AG10803 (cell line): Measurements from ENCODE around the gene CST1.
"Not testable (repeated sequence)": the region's sequence is repeated elsewhere in the genome, so short reads cannot be mapped to it uniquely, and the experiment has no call there.

Experiments
- DNase-seq: peaks from one replicate; pipeline ENCODE4 v3.0.0; 2010; ENCODE audit warnings: low read depth
- H3K4me3 ChIP-seq: 2 replicates; pipeline ENCODE4 v1.5.1; 2011; ENCODE audit warnings: mild to moderate bottlenecking, low read length, control low read depth
- CTCF ChIP-seq: conservative IDR thresholded peaks from 2 replicates; pipeline ENCODE4 v1.5.1; 2011; ENCODE audit warnings: mild to moderate bottlenecking, low read length, control low read depth, inconsistent platforms

Gene CST1

DNA sequence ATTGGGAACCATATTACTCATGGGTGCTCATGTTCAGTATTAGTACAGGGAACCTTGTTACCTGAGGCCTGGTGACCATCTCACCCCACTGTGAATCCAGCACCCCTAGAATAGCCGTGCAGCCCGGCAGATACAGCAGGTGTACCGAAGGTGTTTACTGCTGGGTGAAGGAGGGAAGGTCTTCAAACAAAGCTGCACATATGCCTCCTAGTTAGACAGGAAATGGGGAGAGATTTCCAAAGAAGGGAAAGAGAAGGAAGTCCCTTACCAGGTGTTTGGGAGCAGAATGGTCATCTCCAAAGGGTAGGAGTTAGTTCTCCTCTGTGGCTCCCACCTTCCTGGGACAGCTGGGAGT lies 2.4 kb upstream of the CST1 start:
- no peak for TF ChIP-seq CTCF
- no peak for DNase-seq
- H3K4me3 ChIP-seq, result no peak overlapping the region

GRCh38 chr20:23752481-23753193 lies 1.9 kb upstream of the CST1 start:
- no peak overlapping the region for H3K4me3 ChIP-seq
- DNase-seq, result no peak
- no peak for TF ChIP-seq CTCF

- TF ChIP-seq CTCF, result no peak
- no peak for DNase-seq
- H3K4me3 ChIP-seq, result no peak overlapping the region
Measured at GRCh38 chr20:23752019-23752418, 1.3 kb upstream of the CST1 start.

- no peak for DNase-seq
- TF ChIP-seq CTCF, result no peak
- H3K4me3 ChIP-seq, result no peak overlapping the region
Measured at GRCh38 chr20:23749746-23750145, 989 bp downstream of the CST1 start.

DNA sequence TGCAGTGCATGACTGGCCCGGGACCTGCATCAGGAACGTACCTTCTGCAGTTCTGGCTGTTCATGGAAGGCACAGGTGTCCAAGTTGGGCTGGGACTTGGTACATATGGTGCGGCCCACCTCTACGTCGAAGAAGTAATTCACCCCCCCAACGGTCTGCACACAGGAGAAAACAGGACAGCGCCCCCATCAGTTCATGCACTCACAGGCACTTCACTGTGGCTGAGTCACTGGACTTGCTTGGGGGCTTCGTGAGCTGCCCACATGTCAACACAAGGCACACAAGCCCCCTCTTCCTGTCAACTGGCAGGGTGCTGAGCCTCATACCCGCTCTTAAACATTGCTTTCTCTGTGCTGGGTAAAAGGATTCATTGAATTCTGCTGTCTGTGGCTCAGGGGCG lies 1.8 kb downstream of the CST1 start:
- DNase-seq, H3K4me3 ChIP-seq: not testable (repeated sequence)

DNA sequence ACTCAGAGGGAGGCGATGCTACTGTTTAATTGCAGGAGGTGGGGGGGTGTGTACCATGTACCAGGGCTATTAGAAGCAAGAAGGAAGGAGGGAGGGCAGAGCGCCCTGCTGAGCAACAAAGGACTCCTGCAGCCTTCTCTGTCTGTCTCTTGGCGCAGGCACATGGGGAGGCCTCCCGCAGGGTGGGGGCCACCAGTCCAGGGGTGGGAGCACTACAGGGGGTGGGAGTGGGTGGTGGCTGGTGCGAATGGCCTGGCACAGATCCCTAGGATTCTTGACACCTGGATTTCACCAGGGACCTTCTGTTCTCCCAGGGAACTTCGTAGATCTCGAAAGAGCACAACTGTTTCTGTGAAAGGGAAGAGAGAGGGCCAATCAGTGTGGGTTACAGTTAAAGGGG lies 3.2 kb downstream of the CST1 start:
- not testable (repeated sequence) for DNase-seq, H3K4me3 ChIP-seq

- H3K4me3 ChIP-seq, DNase-seq: not testable (repeated sequence)
Measured at GRCh38 chr20:23747092-23747491, 3.6 kb downstream of the CST1 start.

DNA sequence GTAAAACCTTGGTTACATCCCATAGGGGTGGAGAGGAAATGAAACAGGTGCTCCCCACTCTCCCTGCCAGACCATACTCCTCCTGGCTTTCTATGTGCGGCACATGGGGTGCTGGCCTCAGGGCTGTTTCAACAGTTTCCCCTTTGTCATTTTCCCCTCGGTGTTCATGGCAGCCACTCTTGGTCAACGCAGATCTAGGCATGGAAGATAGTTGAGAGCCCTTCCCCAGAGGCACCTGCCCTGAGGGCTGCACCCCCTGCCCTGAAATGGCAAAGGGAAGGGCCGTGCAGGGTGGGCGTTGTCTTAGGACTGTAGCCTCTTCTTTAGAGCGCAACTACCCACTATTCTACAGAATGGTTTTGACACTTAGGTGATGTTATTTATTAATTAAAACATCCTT lies 4.4 kb downstream of the CST1 start:
- TF ChIP-seq CTCF, result no peak
- no peak overlapping the region for H3K4me3 ChIP-seq
- DNase-seq, result no peak

DNA sequence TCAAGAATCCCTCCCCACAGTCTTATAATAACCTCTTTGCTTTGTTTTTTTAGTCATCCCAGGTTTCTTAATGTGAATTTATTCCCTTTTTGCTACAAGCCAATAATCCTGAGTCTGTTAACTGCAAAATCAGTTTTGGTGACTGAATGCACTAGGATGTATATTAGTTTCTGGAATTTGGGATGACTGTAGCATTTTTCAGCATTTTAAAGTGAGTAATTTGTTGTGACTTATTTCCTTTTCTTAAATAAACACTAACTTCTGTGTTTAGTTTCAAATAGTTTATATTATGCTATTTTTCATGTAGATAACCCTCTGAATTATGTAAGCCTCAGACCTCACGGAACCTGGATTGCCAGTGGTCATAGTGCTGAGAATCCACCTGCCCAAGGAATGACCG lies 5.5 kb downstream of the CST1 start:
- H3K4me3 ChIP-seq, result no peak overlapping the region
- no peak for TF ChIP-seq CTCF
- no peak for DNase-seq
